PC-3 (cell line): ENCODE measurements around the gene TMPRSS3. TPM values are rescaled to one million over a fixed set of nuclear protein-coding genes. Genes with fewer than 3 reads are reported as not detected.

Experiments
- ATAC-seq: fragments of 200-7000 bp; cut with Tn5 transposase; 2 replicates; pipeline ENCODE4 v1.9.1; 2020; ENCODE audit warnings: mild to moderate bottlenecking, moderate library complexity
- BruUV-seq: library from RNA; stranded (reverse); fragments of 400-500 nt; replicated peaks from 2 replicates; lab custom pipeline; 2021; lab: Mats Ljungman, UMichigan
- CTCF ChIA-PET: fragments of 300-600 bp; sonication (Branson Sonifier 250); formaldehyde crosslinking; loops from one replicate; lab custom pipeline; 2022; ENCODE audit warnings: antibody characterized with exemption; lab: Charles Lee
- POLR2A ChIA-PET: fragments of 300-600 bp; sonication (Branson Sonifier 250); formaldehyde crosslinking; loops from one replicate; lab custom pipeline; 2022; ENCODE audit warnings: antibody characterized with exemption; ENCODE audit not compliant: unreplicated experiment; lab: Charles Lee
- DNase-seq: peaks from one replicate; pipeline ENCODE4 v3.0.0-alpha.2; 2015
- H2AFZ ChIP-seq: fragments of 300-600 bp; sonication (generic); 2 replicates; pipeline ENCODE4 v1.6.0; 2016; ENCODE audit warnings: antibody characterized with exemption, low read length
- H3F3A ChIP-seq: fragments of 300-600 bp; sonication (generic); one replicate; pipeline ENCODE4 v1.6.0; 2017; ENCODE audit warnings: antibody characterized with exemption, low read length, control low read depth, mild to moderate bottlenecking; ENCODE audit not compliant: unreplicated experiment
- H3K27ac ChIP-seq: fragments of 300-600 bp; sonication (generic); 2 replicates; pipeline ENCODE4 v1.5.1; 2016; ENCODE audit warnings: mild to moderate bottlenecking, low read length
- H3K27me3 ChIP-seq: fragments of 300-600 bp; sonication (generic); 2 replicates; pipeline ENCODE4 v1.6.1; 2016; ENCODE audit warnings: low read length, mixed read lengths
- H3K36me3 ChIP-seq: fragments of 300-600 bp; sonication (generic); 2 replicates; pipeline ENCODE4 v1.6.1; 2016; ENCODE audit warnings: low read depth, mixed run types, low read length, mixed read lengths
- H3K4me1 ChIP-seq: fragments of 300-600 bp; sonication (generic); 2 replicates; pipeline ENCODE4 v1.5.1; 2016; ENCODE audit warnings: low read length; ENCODE audit not compliant: insufficient read depth
- H3K4me2 ChIP-seq: fragments of 300-600 bp; sonication (generic); 2 replicates; pipeline ENCODE4 v1.6.0; 2016; ENCODE audit warnings: low read length
- H3K4me3 ChIP-seq: fragments of 300-600 bp; sonication (generic); 2 replicates; pipeline ENCODE4 v1.5.1; 2016; ENCODE audit warnings: mild to moderate bottlenecking, low read length, mixed read lengths
- H3K79me2 ChIP-seq: fragments of 300-600 bp; sonication (generic); 2 replicates; pipeline ENCODE4 v1.6.1; 2017; ENCODE audit warnings: low read length, mixed read lengths
- H3K9ac ChIP-seq: fragments of 300-600 bp; sonication (generic); 2 replicates; pipeline ENCODE4 v1.6.0; 2016; ENCODE audit warnings: mild to moderate bottlenecking, low read length
- H3K9me2 ChIP-seq: fragments of 300-600 bp; sonication (generic); replicated peaks from 2 replicates; pipeline ENCODE4 v1.6.1; 2016; ENCODE audit warnings: mixed run types, low read length, mixed read lengths
- H3K9me3 ChIP-seq: fragments of 300-600 bp; sonication (generic); 2 replicates; pipeline ENCODE4 v1.6.1; 2016; ENCODE audit warnings: low read length, mixed read lengths
- H4K20me1 ChIP-seq: fragments of 300-600 bp; sonication (generic); 2 replicates; pipeline ENCODE4 v1.6.1; 2016; ENCODE audit warnings: low read length, mixed read lengths
- CTCF ChIP-seq: fragments of 300-600 bp; sonication (generic); conservative IDR thresholded peaks from 2 replicates; pipeline ENCODE4 v1.5.1; 2017; ENCODE audit warnings: antibody characterized with exemption, low read depth, mild to moderate bottlenecking, low read length
- EZH2 ChIP-seq: fragments of 300-600 bp; sonication (generic); IDR thresholded peaks from one replicate; pipeline ENCODE4 v1.6.1; 2017; ENCODE audit warnings: antibody characterized with exemption, mild to moderate bottlenecking, low read length; ENCODE audit not compliant: unreplicated experiment
- EZH2phosphoT487 ChIP-seq: fragments of 300-600 bp; sonication (generic); IDR thresholded peaks from 2 replicates; pipeline ENCODE4 v1.6.1; 2018; ENCODE audit warnings: mild to moderate bottlenecking, antibody characterized with exemption, low read length, borderline replicate concordance
- intact Hi-C: fragments of 100-400 bp; cut with micrococcal nuclease; formaldehyde crosslinking; loops from 2 replicates; pipeline ENCODE4 v1.9.0; 2023
- total RNA-seq: library from RNA; depleted of rRNA; stranded (reverse); fragments of >200 nt; gene quantifications from 2 replicates; pipeline ENCODE4 v1.2.3, GENCODE V29; 2014

TMPRSS3 gene
- total RNA-seq, 1 experiment from 2014 or later: not detected

DNA sequence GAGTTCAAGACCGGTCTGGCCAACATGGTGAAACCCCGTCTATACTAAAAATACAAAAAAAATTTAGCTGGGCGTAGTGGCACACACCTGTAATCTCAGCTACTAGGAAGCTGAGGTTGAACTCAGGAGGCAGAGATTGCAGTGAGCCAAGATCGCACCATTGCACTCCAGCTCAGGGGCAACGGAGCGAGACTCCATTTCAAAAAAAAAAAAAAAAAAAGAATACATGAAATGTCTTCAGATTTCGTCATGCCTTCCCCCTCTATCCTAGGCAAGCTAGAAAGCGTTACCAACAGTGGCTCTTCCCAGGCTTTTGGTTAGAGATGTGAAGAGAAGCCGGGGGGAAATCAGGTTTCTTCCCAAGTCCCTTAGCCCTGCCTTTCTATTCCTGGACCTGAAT lies 33.2 kb downstream of the TMPRSS3 start:
- H3K27ac ChIP-seq: peak overlapping the region; percentile 97

GRCh38 chr21:42362198-42362597 lies 33.7 kb downstream of the TMPRSS3 start:
- Histone ChIP-seq H2AFZ (no peak overlapping the region), H3K27ac (peak overlapping the region; percentile 97), H3K9me3 (no peaks in the 10 kb centered on the region), H3K27me3 (no peaks in the 10 kb centered on the region), H4K20me1 (no peaks in the 10 kb centered on the region), H3K9me2 (no peaks in the 10 kb centered on the region), H3K4me3 (no peak overlapping the region), H3K4me1 (peaks cover 48% of the 10 kb centered on the region), H3K9ac (peak overlapping the region; percentile 88), H3K4me2 (no peak overlapping the region), H3K36me3 (no peaks in the 10 kb centered on the region), H3F3A (no peaks in the 10 kb centered on the region), H3K79me2 (no peaks in the 10 kb centered on the region)
- ChIA-PET POLR2A (interaction anchor here (0.6 kb wide), 1 partner anchor 37 kb away, joined by 7 read pairs; no protein-coding TSS in a partner anchor), CTCF (interaction anchor here (1.2 kb wide), 1 partner anchor 24 kb away, joined by 13 read pairs; no protein-coding TSS in a partner anchor)
- ATAC-seq (no peak), DNase-seq (no peak)
- no peak for TF ChIP-seq EZH2
- no peak for TF ChIP-seq CTCF
- no peak for TF ChIP-seq EZH2phosphoT487
- no TSS peak for BruUV-seq
- intact Hi-C loops: no loop called here

More for the DNA sequence above, 33.2 kb downstream of the TMPRSS3 start:
- no peaks in the 10 kb centered on the region for H3K36me3 ChIP-seq
- no peaks in the 10 kb centered on the region for H3K9me3 ChIP-seq
- intact Hi-C loops: no loop called here
- no peaks in the 10 kb centered on the region for H3K9me2 ChIP-seq
- H3K27me3 ChIP-seq: no peaks in the 10 kb centered on the region
- no peak overlapping the region for H2AFZ ChIP-seq
- peak overlapping the region; percentile 54 for H3K4me2 ChIP-seq
- DNase-seq (no peak), ATAC-seq (no peak)
- CTCF ChIA-PET: interaction anchor here (0.6 to 1.2 kb wide), 2 partner anchors 24 to 249 kb away, joined by 3 to 13 read pairs; no protein-coding TSS in a partner anchor
- no peak for TF ChIP-seq EZH2
- no peak for TF ChIP-seq EZH2phosphoT487
- TF ChIP-seq CTCF: no peak
- POLR2A ChIA-PET: interaction anchor here (0.5 to 0.6 kb wide), 2 partner anchors 12 to 38 kb away, joined by 4 to 7 read pairs; partner anchors contain the start of gene TFF2
- no peaks in the 10 kb centered on the region for H3K79me2 ChIP-seq
- H3K4me3 ChIP-seq: no peak overlapping the region
- no peaks in the 10 kb centered on the region for H3F3A ChIP-seq
- H4K20me1 ChIP-seq: no peaks in the 10 kb centered on the region
- H3K9ac ChIP-seq: peak overlapping the region; percentile 88
- no TSS peak for BruUV-seq
- H3K4me1 ChIP-seq: peaks cover 53% of the 10 kb centered on the region

DNA sequence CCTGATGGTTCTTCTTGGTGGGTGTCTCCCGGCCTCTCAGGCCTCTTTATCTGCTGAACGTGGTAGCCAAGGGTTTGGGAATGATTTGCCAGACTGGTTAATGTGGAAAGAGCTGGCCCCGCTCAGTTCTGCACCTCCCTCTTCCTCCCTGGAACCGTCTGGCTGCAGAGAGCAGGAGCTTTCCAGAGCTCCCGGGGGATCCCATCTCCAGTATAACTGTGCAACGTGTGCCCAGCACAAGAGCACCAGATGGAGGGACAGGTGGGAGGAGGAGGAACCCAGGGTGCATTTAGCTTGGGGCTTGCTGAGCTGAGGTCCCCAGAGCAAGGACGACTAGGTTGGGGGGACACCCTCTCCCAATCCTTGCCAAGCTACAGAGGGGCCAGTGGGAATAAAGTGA lies 34.6 kb downstream of the TMPRSS3 start:
- Histone ChIP-seq H4K20me1 (no peaks in the 10 kb centered on the region), H3F3A (no peaks in the 10 kb centered on the region), H3K27ac (peak overlapping the region; percentile 97), H3K9me2 (no peaks in the 10 kb centered on the region), H3K4me2 (no peak overlapping the region), H3K9ac (peak overlapping the region; percentile 7; the same call in 1 of the 2 replicates), H3K36me3 (no peaks in the 10 kb centered on the region), H3K4me1 (peaks cover 41% of the 10 kb centered on the region), H3K27me3 (no peaks in the 10 kb centered on the region), H2AFZ (no peak overlapping the region), H3K9me3 (no peaks in the 10 kb centered on the region), H3K4me3 (no peak overlapping the region), H3K79me2 (no peaks in the 10 kb centered on the region)
- ChIA-PET POLR2A (no interaction called here), CTCF (no interaction called here)
- BruUV-seq: no TSS peak
- DNase-seq (no peak), ATAC-seq (no peak)
- TF ChIP-seq EZH2phosphoT487 (no peak), CTCF (no peak), EZH2 (no peak)
- intact Hi-C loops: no loop called here
